Measurements from ENCODE around the gene SPRY1. TPM values are rescaled to one million over a fixed set of nuclear protein-coding genes. Genes with fewer than 3 reads are reported as not detected.

Gene SPRY1
- total RNA-seq, result 10 to 100 TPM; 32.8 to 72.2 (median 50.9) TPM

DNA sequence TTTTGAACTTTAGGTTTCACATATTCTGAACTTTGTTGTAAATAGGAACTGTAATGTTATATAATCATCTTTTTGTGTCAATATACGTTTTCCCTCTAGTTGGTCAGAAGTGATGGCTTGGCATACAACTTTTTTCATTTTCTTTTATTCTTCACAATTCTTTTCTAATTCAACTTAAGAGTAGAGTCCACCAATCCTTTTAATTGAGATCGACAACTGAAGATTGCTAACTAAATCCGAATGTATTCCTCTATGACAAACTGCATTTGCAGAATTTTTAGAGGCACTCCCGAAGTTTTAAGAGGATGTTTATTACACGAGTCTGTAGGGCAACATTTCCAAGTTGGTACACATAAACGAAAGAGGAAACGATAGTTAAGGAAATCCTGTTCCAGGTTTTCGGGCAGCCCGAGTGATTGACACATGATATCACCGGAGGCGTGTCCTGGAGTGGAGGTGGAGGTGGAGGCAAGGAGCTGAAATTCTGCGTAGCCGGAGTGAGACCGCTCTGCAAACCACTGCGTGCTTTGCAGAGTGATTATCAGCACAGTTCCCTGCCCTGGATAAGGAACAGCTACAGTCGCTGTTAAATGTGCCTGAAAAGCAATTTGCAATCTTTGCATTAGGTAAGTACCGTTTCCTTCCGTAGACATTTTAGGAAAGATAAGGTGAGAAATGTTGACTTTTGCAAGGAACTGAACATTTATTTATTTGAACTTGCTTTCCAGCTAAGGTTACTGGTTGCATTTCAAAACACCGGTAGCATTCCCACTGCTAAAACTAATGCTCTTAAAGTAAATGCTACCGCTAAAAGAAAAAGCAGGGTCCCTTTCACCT, at the start of gene SPRY1:
SPRY1 (plus strand) TSS at position 489 of the 837 bp plus-strand sequence. CDS start 4,797 bp downstream, outside the sequence.
- H3K4me1 ChIP-seq, result peaks cover 6 to 11% of the 10 kb centered on the region in 2 donors
- peak; percentile 64 to 66 for ATAC-seq
- in situ Hi-C loops (cut with MboI; ENCODE audit: low sequenced_read_pairs in 4 of 4) (loop anchor here (10.0 to 25.0 kb wide), 4 partner anchors 268 to 866 kb away; no protein-coding TSS in a partner anchor), intact Hi-C loops (cut with DNase I; ENCODE audit: low total_unique reads) (loop anchor here (2.0 to 10.0 kb wide), 7 partner anchors 101 to 716 kb away; no protein-coding TSS in a partner anchor)
- peak within 1 kb of the TSS; percentile 91 to 98 (median 96) for H3K27ac ChIP-seq
- H3K9me3 ChIP-seq, result no peaks in the 10 kb centered on the region
- peak; percentile 87 to 91 for DNase-seq
- TF ChIP-seq, protein P1, sequence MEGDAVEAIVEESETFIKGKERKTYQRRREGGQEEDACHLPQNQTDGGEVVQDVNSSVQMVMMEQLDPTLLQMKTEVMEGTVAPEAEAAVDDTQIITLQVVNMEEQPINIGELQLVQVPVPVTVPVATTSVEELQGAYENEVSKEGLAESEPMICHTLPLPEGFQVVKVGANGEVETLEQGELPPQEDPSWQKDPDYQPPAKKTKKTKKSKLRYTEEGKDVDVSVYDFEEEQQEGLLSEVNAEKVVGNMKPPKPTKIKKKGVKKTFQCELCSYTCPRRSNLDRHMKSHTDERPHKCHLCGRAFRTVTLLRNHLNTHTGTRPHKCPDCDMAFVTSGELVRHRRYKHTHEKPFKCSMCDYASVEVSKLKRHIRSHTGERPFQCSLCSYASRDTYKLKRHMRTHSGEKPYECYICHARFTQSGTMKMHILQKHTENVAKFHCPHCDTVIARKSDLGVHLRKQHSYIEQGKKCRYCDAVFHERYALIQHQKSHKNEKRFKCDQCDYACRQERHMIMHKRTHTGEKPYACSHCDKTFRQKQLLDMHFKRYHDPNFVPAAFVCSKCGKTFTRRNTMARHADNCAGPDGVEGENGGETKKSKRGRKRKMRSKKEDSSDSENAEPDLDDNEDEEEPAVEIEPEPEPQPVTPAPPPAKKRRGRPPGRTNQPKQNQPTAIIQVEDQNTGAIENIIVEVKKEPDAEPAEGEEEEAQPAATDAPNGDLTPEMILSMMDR (IDR thresholded peaks at IDR 0.05 in 4 of 5, conservative IDR thresholded peaks at IDR 0.05 in 1 of 5), result no peak
- peak; percentile 65 to 88 for TF ChIP-seq POLR2A (IDR thresholded peaks at IDR 0.05)
- no peaks in the 10 kb centered on the region for H3K36me3 ChIP-seq
- H3K27me3 ChIP-seq, result no peaks in the 10 kb centered on the region
- H3K4me3 ChIP-seq, result peak within 1 kb of the TSS; percentile 82 to 94 (median 88)

GRCh38 chr4:123346951-123347350, 49.6 kb upstream of the SPRY1 start:
- Histone ChIP-seq H3K27me3 (no peaks in the 10 kb centered on the region), H3K4me3 (no peak overlapping the region), H3K27ac (no peak overlapping the region), H3K36me3 (no peaks in the 10 kb centered on the region), H3K9me3 (no peaks in the 10 kb centered on the region), H3K4me1 (peaks cover 8 to 16% of the 10 kb centered on the region in 2 donors)
- no peak for DNase-seq
- in situ Hi-C loops (cut with MboI; ENCODE audit: low sequenced_read_pairs in 4 of 4), result no loop called here
- ATAC-seq, result no peak
- no peak for TF ChIP-seq POLR2A (IDR thresholded peaks at IDR 0.05)
- TF ChIP-seq, protein P1 (IDR thresholded peaks at IDR 0.05 in 4 of 5, conservative IDR thresholded peaks at IDR 0.05 in 1 of 5), result no peak
- intact Hi-C loops (cut with DNase I; ENCODE audit: low total_unique reads), result loop anchor here (10.0 kb wide), 1 partner anchor 768 kb away; no protein-coding TSS in a partner anchor

- Histone ChIP-seq H3K4me1 (peaks cover 20 to 25% of the 10 kb centered on the region in 2 donors), H3K4me3 (no peak overlapping the region), H3K9me3 (no peaks in the 10 kb centered on the region), H3K36me3 (no peaks in the 10 kb centered on the region), H3K27me3 (no peaks in the 10 kb centered on the region), H3K27ac (no peak overlapping the region)
- TF ChIP-seq POLR2A (IDR thresholded peaks at IDR 0.05), result no peak
- TF ChIP-seq, protein P1 (IDR thresholded peaks at IDR 0.05 in 4 of 5, conservative IDR thresholded peaks at IDR 0.05 in 1 of 5), result no peak
- DNase-seq (no peak), ATAC-seq (no peak)
- intact Hi-C loops (cut with DNase I; ENCODE audit: low total_unique reads) (loop anchor here (10.0 kb wide), 1 partner anchor 766 kb away; no protein-coding TSS in a partner anchor), in situ Hi-C loops (cut with MboI; ENCODE audit: low sequenced_read_pairs in 4 of 4) (no loop called here)
Observed at GRCh38 chr4:123348946-123349345, 47.6 kb upstream of the SPRY1 start.

GRCh38 chr4:123349421-123350190, 47.0 kb upstream of the SPRY1 start:
- Histone ChIP-seq H3K27me3 (no peaks in the 10 kb centered on the region), H3K4me1 (peaks cover 20 to 27% of the 10 kb centered on the region in 2 donors), H3K27ac (no peak overlapping the region), H3K9me3 (no peaks in the 10 kb centered on the region), H3K4me3 (no peak overlapping the region), H3K36me3 (no peaks in the 10 kb centered on the region)
- DNase-seq (no peak), ATAC-seq (no peak)
- in situ Hi-C loops (cut with MboI; ENCODE audit: low sequenced_read_pairs in 4 of 4), result no loop called here
- intact Hi-C loops (cut with DNase I; ENCODE audit: low total_unique reads), result loop anchor here (5.0 to 10.0 kb wide), 2 partner anchors 43 to 765 kb away; no protein-coding TSS in a partner anchor
- TF ChIP-seq POLR2A (IDR thresholded peaks at IDR 0.05), result no peak
- TF ChIP-seq, protein P1 (IDR thresholded peaks at IDR 0.05 in 4 of 5, conservative IDR thresholded peaks at IDR 0.05 in 1 of 5), result no peak
